HepG2 (cell line): Measurements from ENCODE around the gene GRAMD4. TPM values are rescaled to one million over a fixed set of nuclear protein-coding genes. Genes with fewer than 3 reads are reported as not detected.

Source experiments
- GLMP ChIP-seq: sonication (generic); formaldehyde crosslinking; IDR thresholded peaks from 2 replicates; pipeline ENCODE4 v1.9.0; 2021; ENCODE audit warnings: missing genetic modification reagents, mild to moderate bottlenecking, borderline replicate concordance
- MBNL3 ChIP-seq: fragments of 250-450 bp; sonication (Bioruptor Pico); conservative IDR thresholded peaks from 2 replicates; pipeline ENCODE4 v1.8.0; 2022; ENCODE audit warnings: mild to moderate bottlenecking, inconsistent platforms
- MTA3 ChIP-seq: sonication (generic); formaldehyde crosslinking; IDR thresholded peaks from 2 replicates; pipeline ENCODE4 v1.4.0; 2020; ENCODE audit warnings: missing genetic modification reagents
- NCOA5 ChIP-seq: sonication (generic); formaldehyde crosslinking; IDR thresholded peaks from 2 replicates; pipeline ENCODE4 v1.4.0; 2020; ENCODE audit warnings: missing genetic modification reagents
- PHB2 ChIP-seq: fragments of 450-650 bp; IDR thresholded peaks from 2 replicates; pipeline ENCODE4 v1.6.1; 2018; ENCODE audit not compliant: partially characterized antibody
- POLR2AphosphoS2 ChIP-seq: IDR thresholded peaks from 2 replicates; pipeline ENCODE4 v1.6.1; 2011; ENCODE audit warnings: low read depth, low read length, improper control_type of control experiment
- TERF1 ChIP-seq: sonication (generic); formaldehyde crosslinking; IDR thresholded peaks from 2 replicates; pipeline ENCODE4 v1.8.0; 2022; ENCODE audit warnings: mild to moderate bottlenecking, missing genetic modification reagents, moderate library complexity
- ZBTB44 ChIP-seq: sonication (generic); formaldehyde crosslinking; IDR thresholded peaks from 2 replicates; pipeline ENCODE4 v1.4.0; 2020; ENCODE audit warnings: missing genetic modification reagents
- ZGPAT ChIP-seq: IDR thresholded peaks from 2 replicates; pipeline ENCODE4 v1.6.1; 2016; ENCODE audit warnings: mild to moderate bottlenecking
- ZNF274 ChIP-seq: sonication (generic); formaldehyde crosslinking; IDR thresholded peaks from 2 replicates; pipeline ENCODE4 v1.5.1; 2020; ENCODE audit warnings: mild to moderate bottlenecking, missing genetic modification reagents
- ZNF646 ChIP-seq: sonication (generic); formaldehyde crosslinking; IDR thresholded peaks from 2 replicates; pipeline ENCODE4 v1.9.0; 2021; ENCODE audit warnings: mild to moderate bottlenecking, missing genetic modification reagents
- polyA plus RNA-seq, 8 experiments: library from polyadenylated mRNA; depleted of rRNA in 3 of 8; stranded (reverse) in 7 of 8; unstranded in 1 of 8; fragments of >200 nt; fragmentation: Illumina TruSeq in 4 of 8; extraction: Trizol in 4 of 8; gene quantifications; 2 replicates each; pipeline versions ENCODE4 v1.2.1 to v1.2.3, GENCODE V29; 2011 to 2016; ENCODE audit warnings: low read depth in 4 of 8, missing spikeins in 1 of 8, mixed read lengths in 1 of 8; ENCODE audit not compliant: insufficient read depth in 1 of 8
- total RNA-seq, 5 experiments: library from RNA; depleted of rRNA; stranded (reverse); fragments of >200 nt; fragmentation: Illumina TruSeq; extraction: Trizol; gene quantifications; 2 replicates each; pipeline ENCODE4 v1.2.3, GENCODE V29; 2016; ENCODE audit warnings: low read depth in 1 of 5

Gene GRAMD4
- total and polyA plus RNA-seq, 2 of the 13 experiments (the other 11 are each of a cell fraction or from before 2014, with no cell fraction given) = 15.2 to 15.7 TPM

DNA sequence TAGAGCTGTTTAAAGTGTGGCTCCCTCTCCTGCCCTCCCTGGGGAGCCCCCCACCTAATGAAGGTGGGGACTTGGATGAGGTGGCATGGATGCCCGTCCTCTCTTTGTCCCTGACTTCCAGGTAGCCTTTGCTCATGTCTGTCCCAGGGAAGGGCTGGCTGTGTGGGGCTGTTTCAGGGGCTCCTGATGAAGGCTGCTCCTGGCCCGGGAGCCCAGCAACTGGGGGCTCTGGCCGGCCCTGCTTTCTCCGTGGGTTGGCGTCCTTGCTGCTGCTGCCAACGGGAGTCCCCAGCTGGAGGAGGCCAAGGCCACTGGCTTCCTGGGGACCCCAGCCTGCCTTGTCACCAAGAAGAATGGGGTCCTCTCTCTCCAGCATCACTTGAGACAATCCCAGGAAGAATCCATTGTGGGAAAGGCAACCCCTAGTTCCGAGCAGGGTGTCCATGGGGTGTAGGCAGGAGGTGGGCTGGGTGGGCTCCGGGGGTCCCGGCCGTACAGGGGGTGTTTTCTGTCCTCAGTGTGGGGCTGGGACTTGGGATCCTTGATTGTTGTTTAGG, 13.2 kb downstream of the GRAMD4 start (continued):
- no peak for TF ChIP-seq ZNF646
- TF ChIP-seq ZBTB44 (CRISPR knock-in tag) = no peak
- TF ChIP-seq POLR2AphosphoS2 = no peak
- TF ChIP-seq ZGPAT (CRISPR knock-in tag) = no peak
- TF ChIP-seq MBNL3 (CRISPR knock-in tag) = no peak
- TF ChIP-seq MTA3 (CRISPR knock-in tag) = no peak
- no peak for TF ChIP-seq TERF1
- TF ChIP-seq ZNF274 (CRISPR knock-in tag) = no peak
- TF ChIP-seq NCOA5 = no peak
- TF ChIP-seq GLMP (CRISPR knock-in tag) = no peak
- no peak for TF ChIP-seq PHB2
- TF ChIP-seq, all 625 proteins: peak for 0
